Activated CD4-positive, alpha-beta T cell treated with anti-CD3 and anti-CD28 coated beads, Interleukin-2, amount 10 ng/mL, durations not matched to agents 7 days and 5 days (primary cell): Measurements from ENCODE around the gene MARK4. TPM values are rescaled to one million over a fixed set of nuclear protein-coding genes. Genes with fewer than 3 reads are reported as not detected.
"Not testable (repeated sequence)": the region's sequence is repeated elsewhere in the genome, so short reads cannot be mapped to it uniquely, and the experiment has no call there.

Experiments used
- CTCF ChIA-PET: fragments of 350-600 bp; sonication (Branson Sonifier 250); formaldehyde crosslinking; loops from one replicate; lab custom pipeline; 2021; ENCODE audit warnings: antibody characterized with exemption; lab: Charles Lee
- POLR2A ChIA-PET: fragments of 350-600 bp; sonication (Branson Sonifier 250); formaldehyde crosslinking; loops from one replicate; lab custom pipeline; 2021; ENCODE audit warnings: antibody characterized with exemption; lab: Charles Lee
- DNase-seq: peaks from one replicate; pipeline ENCODE4 v3.0.0-alpha.2; 2020
- H3K27ac Mint-ChIP-seq: one replicate; pipeline ENCODE4 v1.8.0; 2021; ENCODE audit warnings: mild to moderate bottlenecking, moderate library complexity, mixed read lengths
- H3K27me3 Mint-ChIP-seq: one replicate; pipeline ENCODE4 v1.8.0; 2021; ENCODE audit warnings: mixed read lengths
- H3K36me3 Mint-ChIP-seq: one replicate; pipeline ENCODE4 v1.8.0; 2021; ENCODE audit warnings: low read depth, mixed read lengths
- H3K4me1 Mint-ChIP-seq: one replicate; pipeline ENCODE4 v1.8.0; 2021; ENCODE audit warnings: mixed read lengths
- H3K4me3 Mint-ChIP-seq: one replicate; pipeline ENCODE4 v1.8.0; 2021; ENCODE audit warnings: mild to moderate bottlenecking, moderate library complexity, mixed read lengths
- H3K9me3 Mint-ChIP-seq: one replicate; pipeline ENCODE4 v1.8.0; 2021; ENCODE audit warnings: mixed read lengths
- total RNA-seq, 2 experiments: library from RNA; stranded (reverse); gene quantifications; one replicate each; pipeline ENCODE4 v1.2.3, GENCODE V29; 2021

Gene MARK4
- total RNA-seq, 2 experiments from 2014 or later = 19.5 to 19.6 TPM

- no peaks in the 10 kb centered on the region for H3K9me3 Mint-ChIP-seq
- H3K36me3 Mint-ChIP-seq = no peaks in the 10 kb centered on the region
- H3K27me3 Mint-ChIP-seq = no peaks in the 10 kb centered on the region
- CTCF ChIA-PET = interaction anchor here (1.7 kb wide), 1 partner anchor 11 kb away, joined by 3 read pairs; no protein-coding TSS in a partner anchor
- no peak for DNase-seq
- H3K27ac Mint-ChIP-seq = no peak overlapping the region
- no peaks in the 10 kb centered on the region for H3K4me1 Mint-ChIP-seq
- H3K4me3 Mint-ChIP-seq = no peak overlapping the region
- POLR2A ChIA-PET = no interaction called here
Measured at GRCh38 chr19:45264781-45265317, 13.8 kb downstream of the MARK4 start.

GRCh38 chr19:45265375-45265774, 14.3 kb downstream of the MARK4 start:
- H3K27ac Mint-ChIP-seq = no peak overlapping the region
- H3K36me3 Mint-ChIP-seq = no peaks in the 10 kb centered on the region
- ChIA-PET CTCF (no interaction called here), POLR2A (no interaction called here)
- no peaks in the 10 kb centered on the region for H3K4me1 Mint-ChIP-seq
- DNase-seq = no peak
- H3K27me3 Mint-ChIP-seq = no peaks in the 10 kb centered on the region
- H3K9me3 Mint-ChIP-seq = no peaks in the 10 kb centered on the region
- no peak overlapping the region for H3K4me3 Mint-ChIP-seq

- Mint-ChIP-seq H3K36me3 (peaks cover 3% of the 10 kb centered on the region), H3K4me1 (no peaks in the 10 kb centered on the region), H3K4me3 (no peak overlapping the region), H3K9me3 (no peaks in the 10 kb centered on the region), H3K27ac (no peak overlapping the region), H3K27me3 (no peaks in the 10 kb centered on the region)
- CTCF ChIA-PET = no interaction called here
- DNase-seq = no peak
- POLR2A ChIA-PET = no interaction called here
Measured at GRCh38 chr19:45267296-45267695, 16.2 kb downstream of the MARK4 start.

- H3K9me3 Mint-ChIP-seq, DNase-seq, H3K27ac Mint-ChIP-seq, H3K36me3 Mint-ChIP-seq, H3K4me3 Mint-ChIP-seq, POLR2A ChIA-PET, H3K4me1 Mint-ChIP-seq, H3K27me3 Mint-ChIP-seq: not testable (repeated sequence)
- CTCF ChIA-PET = interaction anchor here (0.7 kb wide), 1 partner anchor 92 kb away, joined by 4 read pairs; the partner anchor contains the start of genes BLOC1S3 and TRAPPC6A
Measured at GRCh38 chr19:45269939-45270338, 18.9 kb downstream of the MARK4 start.

- Mint-ChIP-seq H3K36me3 (peaks cover 3% of the 10 kb centered on the region), H3K4me3 (no peak overlapping the region), H3K27ac (no peak overlapping the region), H3K4me1 (no peaks in the 10 kb centered on the region), H3K9me3 (no peaks in the 10 kb centered on the region), H3K27me3 (no peaks in the 10 kb centered on the region)
- ChIA-PET CTCF (interaction anchor here (0.5 kb wide), 1 partner anchor 156 kb away, joined by 3 read pairs; no protein-coding TSS in a partner anchor), POLR2A (no interaction called here)
- DNase-seq = no peak
Measured at GRCh38 chr19:45271098-45271734, 20.1 kb downstream of the MARK4 start.

GRCh38 chr19:45271735-45272108, 20.7 kb downstream of the MARK4 start:
- Mint-ChIP-seq H3K9me3 (no peaks in the 10 kb centered on the region), H3K27ac (no peak overlapping the region), H3K4me1 (no peaks in the 10 kb centered on the region), H3K36me3 (peaks cover 3% of the 10 kb centered on the region), H3K27me3 (no peaks in the 10 kb centered on the region), H3K4me3 (no peak overlapping the region)
- ChIA-PET CTCF (no interaction called here), POLR2A (no interaction called here)
- no peak for DNase-seq

- Mint-ChIP-seq H3K27ac (no peak overlapping the region), H3K36me3 (peaks cover 3% of the 10 kb centered on the region), H3K9me3 (no peaks in the 10 kb centered on the region), H3K27me3 (no peaks in the 10 kb centered on the region), H3K4me3 (no peak overlapping the region), H3K4me1 (no peaks in the 10 kb centered on the region)
- no peak for DNase-seq
- ChIA-PET CTCF (no interaction called here), POLR2A (no interaction called here)
Measured at GRCh38 chr19:45273521-45273855, 22.4 kb downstream of the MARK4 start.

- ChIA-PET POLR2A (interaction anchor here (0.7 kb wide), 1 partner anchor 30 kb away, joined by 3 read pairs; no protein-coding TSS in a partner anchor), CTCF (interaction anchor here (1.3 kb wide), 1 partner anchor 12 kb away, joined by 3 read pairs; no protein-coding TSS in a partner anchor)
- Mint-ChIP-seq H3K36me3 (peaks cover 3% of the 10 kb centered on the region), H3K27ac (no peak overlapping the region), H3K27me3 (no peaks in the 10 kb centered on the region), H3K4me3 (no peak overlapping the region), H3K9me3 (no peaks in the 10 kb centered on the region), H3K4me1 (no peaks in the 10 kb centered on the region)
- no peak for DNase-seq
Measured at GRCh38 chr19:45275370-45275971, 24.4 kb downstream of the MARK4 start.

GRCh38 chr19:45276284-45276687, 25.2 kb downstream of the MARK4 start:
- Mint-ChIP-seq H3K4me3 (no peak overlapping the region), H3K27ac (no peak overlapping the region), H3K4me1 (no peaks in the 10 kb centered on the region), H3K9me3 (no peaks in the 10 kb centered on the region), H3K27me3 (no peaks in the 10 kb centered on the region), H3K36me3 (peaks cover 3% of the 10 kb centered on the region)
- POLR2A ChIA-PET = no interaction called here
- no peak for DNase-seq
- CTCF ChIA-PET = interaction anchor here (0.6 to 1.3 kb wide), 2 partner anchors 13 to 24 kb away, joined by 3 to 7 read pairs; no protein-coding TSS in a partner anchor

- H3K9me3 Mint-ChIP-seq = no peaks in the 10 kb centered on the region
- no peak overlapping the region for H3K27ac Mint-ChIP-seq
- no peak for DNase-seq
- no peak overlapping the region for H3K4me3 Mint-ChIP-seq
- H3K4me1 Mint-ChIP-seq = no peaks in the 10 kb centered on the region
- ChIA-PET POLR2A (no interaction called here), CTCF (interaction anchor here (0.7 kb wide), 1 partner anchor 368 kb away, joined by 3 read pairs; no protein-coding TSS in a partner anchor)
- no peaks in the 10 kb centered on the region for H3K27me3 Mint-ChIP-seq
- H3K36me3 Mint-ChIP-seq = no peaks in the 10 kb centered on the region
Measured at GRCh38 chr19:45278087-45278486, 27.0 kb downstream of the MARK4 start.

GRCh38 chr19:45279587-45280192, 28.6 kb downstream of the MARK4 start:
- Mint-ChIP-seq H3K27ac (no peak overlapping the region), H3K9me3 (no peaks in the 10 kb centered on the region), H3K4me3 (no peak overlapping the region), H3K36me3 (peaks cover 8% of the 10 kb centered on the region), H3K27me3 (no peaks in the 10 kb centered on the region), H3K4me1 (no peaks in the 10 kb centered on the region)
- no peak for DNase-seq
- CTCF ChIA-PET = no interaction called here
- POLR2A ChIA-PET = no interaction called here

GRCh38 chr19:45280471-45280961, 29.4 kb downstream of the MARK4 start:
- H3K27me3 Mint-ChIP-seq = no peaks in the 10 kb centered on the region
- H3K9me3 Mint-ChIP-seq = no peaks in the 10 kb centered on the region
- no peak overlapping the region for H3K27ac Mint-ChIP-seq
- H3K4me1 Mint-ChIP-seq = no peaks in the 10 kb centered on the region
- CTCF ChIA-PET = no interaction called here
- no peak overlapping the region for H3K4me3 Mint-ChIP-seq
- H3K36me3 Mint-ChIP-seq = peaks cover 9% of the 10 kb centered on the region
- POLR2A ChIA-PET = no interaction called here
- no peak for DNase-seq
